ENCODE data around the gene ZFYVE1.

DNA sequence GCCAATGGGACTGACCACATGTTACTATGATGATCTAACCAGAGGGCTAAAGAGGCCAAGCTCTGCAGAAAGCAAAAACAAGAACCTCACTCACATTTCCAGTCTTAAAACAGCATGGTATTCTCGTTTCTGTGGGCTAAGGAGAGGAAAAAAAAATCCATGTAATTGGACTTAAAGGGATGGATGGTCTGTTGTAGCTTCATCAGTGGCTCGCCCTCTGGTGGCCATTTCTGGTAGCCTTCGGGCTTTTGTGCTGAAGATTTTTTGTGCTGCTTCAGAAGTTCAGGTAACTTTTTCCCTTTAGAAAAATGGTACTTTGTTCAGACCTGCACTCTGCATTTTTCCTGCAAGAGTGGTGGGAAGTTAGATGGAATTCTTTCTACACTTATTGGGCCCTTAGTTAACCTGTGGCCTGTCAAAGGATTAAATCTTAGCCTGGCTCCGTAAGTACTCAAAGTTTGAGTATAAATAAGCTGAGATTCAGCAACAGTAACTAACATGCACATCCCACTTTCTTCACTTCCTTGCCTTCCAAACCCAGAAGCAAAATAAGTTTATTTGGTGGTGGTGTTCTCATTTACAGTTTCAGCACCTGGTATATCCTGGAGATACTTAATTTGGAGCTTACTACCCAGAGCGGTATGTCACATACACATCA, 78.3 kb downstream of the ZFYVE1 start:
- TF ChIP-seq, protein P1, sequence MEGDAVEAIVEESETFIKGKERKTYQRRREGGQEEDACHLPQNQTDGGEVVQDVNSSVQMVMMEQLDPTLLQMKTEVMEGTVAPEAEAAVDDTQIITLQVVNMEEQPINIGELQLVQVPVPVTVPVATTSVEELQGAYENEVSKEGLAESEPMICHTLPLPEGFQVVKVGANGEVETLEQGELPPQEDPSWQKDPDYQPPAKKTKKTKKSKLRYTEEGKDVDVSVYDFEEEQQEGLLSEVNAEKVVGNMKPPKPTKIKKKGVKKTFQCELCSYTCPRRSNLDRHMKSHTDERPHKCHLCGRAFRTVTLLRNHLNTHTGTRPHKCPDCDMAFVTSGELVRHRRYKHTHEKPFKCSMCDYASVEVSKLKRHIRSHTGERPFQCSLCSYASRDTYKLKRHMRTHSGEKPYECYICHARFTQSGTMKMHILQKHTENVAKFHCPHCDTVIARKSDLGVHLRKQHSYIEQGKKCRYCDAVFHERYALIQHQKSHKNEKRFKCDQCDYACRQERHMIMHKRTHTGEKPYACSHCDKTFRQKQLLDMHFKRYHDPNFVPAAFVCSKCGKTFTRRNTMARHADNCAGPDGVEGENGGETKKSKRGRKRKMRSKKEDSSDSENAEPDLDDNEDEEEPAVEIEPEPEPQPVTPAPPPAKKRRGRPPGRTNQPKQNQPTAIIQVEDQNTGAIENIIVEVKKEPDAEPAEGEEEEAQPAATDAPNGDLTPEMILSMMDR (IDR thresholded peaks at IDR 0.05) = peak; percentile 71 to 94 (median 88)
- TF ChIP-seq POLR2A (IDR thresholded peaks at IDR 0.05) = no peak

Measured in heart left ventricle (tissue), 13 donors.